Body of pancreas (tissue), 4 donors: ENCODE measurements around the gene ACSL3.

ENCODE experiments used
- CTCF ChIP-seq, 7 experiments: fragments of 450-650 bp in 4 of 7; fragments of 200-600 bp in 3 of 7; sonication (generic) in 3 of 7; IDR thresholded peaks; one replicate each; pipeline ENCODE4 v1.5.1; 2016 to 2019; ENCODE audit warnings: antibody characterized with exemption in 7 of 7
- POLR2A ChIP-seq, 3 donors: fragments of 450-650 bp; IDR thresholded peaks; one replicate each; pipeline ENCODE4 v1.6.1; 2016; ENCODE audit warnings: antibody characterized with exemption in 3 of 3, mild to moderate bottlenecking in 2 of 3

GRCh38 chr2:222846003-222846402 lies 14.8 kb upstream of the ACSL3 start:
- TF ChIP-seq CTCF (IDR thresholded peaks at IDR 0.05) (no peak), POLR2A (IDR thresholded peaks at IDR 0.05) (no peak)
